ENCODE measurements around the gene PRKACA.

GRCh38 chr19:14135355-14135754, 17.8 kb upstream of the PRKACA start:
- TF ChIP-seq CTCF (conservative IDR thresholded peaks at IDR 0.05) (no peak), ZFX (IDR thresholded peaks at IDR 0.05) (no peak)

All from C4-2B (cell line).